Islet of Langerhans (tissue), 1 donor: ENCODE data around the gene NFIA.

Source experiments
- FAIRE-seq: peaks from one replicate; lab custom pipeline; 2011; peaks lifted over from hg19 to GRCh38; lab: Jason Lieb, UNC

NFIA gene

DNA sequence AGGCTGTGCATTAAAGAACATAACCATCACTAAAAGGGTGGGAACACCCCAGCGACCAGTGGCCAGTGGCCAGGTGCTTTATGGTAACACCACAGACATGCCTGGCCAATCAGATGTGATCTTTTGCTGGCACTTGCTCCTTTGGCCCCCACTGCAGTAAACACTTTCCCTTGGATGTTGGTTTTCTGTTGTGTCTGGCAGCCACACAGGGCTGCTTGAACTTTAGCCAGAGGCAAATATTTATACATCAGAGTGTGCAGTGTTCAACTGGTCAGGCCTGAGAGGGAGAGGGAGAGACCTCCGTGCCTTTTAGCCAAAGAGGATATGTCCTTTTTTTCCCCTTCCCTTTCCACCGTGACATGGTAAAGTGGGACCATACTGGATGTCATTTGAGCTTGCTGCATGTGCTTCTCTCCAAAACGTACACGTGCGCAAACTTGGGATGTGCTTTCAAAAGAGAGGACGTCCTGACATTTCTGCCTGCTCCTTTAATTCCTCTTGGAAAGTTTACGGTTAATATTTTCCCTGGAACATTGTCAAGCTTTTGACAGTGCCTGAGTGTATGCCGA lies 101.2 kb downstream of the NFIA start:
- FAIRE-seq, result no peak

DNA sequence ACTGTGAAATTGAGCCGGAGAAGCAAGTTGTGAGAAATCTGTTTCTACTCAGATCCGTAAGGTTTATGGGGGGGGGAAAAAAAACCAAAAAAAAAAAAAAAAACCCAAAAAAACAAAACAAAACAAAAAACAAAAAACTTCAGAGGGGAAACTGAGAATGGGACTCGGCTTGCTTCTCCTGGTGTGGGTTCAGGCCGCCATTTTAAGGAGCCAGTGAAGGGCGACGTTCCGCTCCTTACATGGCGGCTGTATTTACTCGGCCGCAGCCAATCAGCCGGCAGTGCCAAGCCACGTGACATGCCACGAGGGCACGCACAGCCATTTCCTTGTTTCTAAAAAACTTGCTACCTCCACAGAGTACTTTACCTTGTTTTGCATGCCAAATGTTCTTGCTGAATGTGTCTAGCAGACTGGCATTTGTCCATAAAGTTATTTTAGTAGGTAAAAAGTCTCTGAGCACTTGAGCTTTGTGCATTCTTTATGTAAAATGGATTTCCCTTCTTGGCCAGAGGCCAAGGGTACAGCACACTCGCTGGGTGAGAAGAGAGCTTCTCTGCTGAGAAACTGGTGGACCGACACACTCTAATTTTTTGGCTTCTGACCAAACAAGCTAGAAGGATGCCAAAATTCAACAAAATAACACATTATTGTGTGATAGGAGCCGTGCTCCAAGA lies 101.8 kb downstream of the NFIA start:
- FAIRE-seq, result peak; percentile 91

DNA sequence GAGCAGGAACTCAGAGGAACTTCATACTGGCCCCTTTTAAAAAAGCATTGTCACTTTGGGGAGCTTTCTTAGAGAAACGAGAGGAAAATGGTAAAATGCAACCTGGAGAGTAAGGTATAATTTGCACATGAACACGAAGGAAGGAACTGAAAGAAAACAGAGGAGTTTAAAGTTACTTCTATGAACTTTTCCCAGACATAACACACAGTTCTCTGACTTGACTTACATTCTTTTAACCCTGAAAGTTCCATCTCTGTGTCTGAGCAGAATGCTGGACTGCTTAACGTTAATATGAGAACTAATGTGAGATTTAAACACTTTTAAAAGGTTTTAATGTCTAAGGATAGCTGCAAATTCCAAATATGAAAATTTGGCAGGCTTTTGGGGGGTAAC lies 102.3 kb downstream of the NFIA start:
- FAIRE-seq, result no peak

DNA sequence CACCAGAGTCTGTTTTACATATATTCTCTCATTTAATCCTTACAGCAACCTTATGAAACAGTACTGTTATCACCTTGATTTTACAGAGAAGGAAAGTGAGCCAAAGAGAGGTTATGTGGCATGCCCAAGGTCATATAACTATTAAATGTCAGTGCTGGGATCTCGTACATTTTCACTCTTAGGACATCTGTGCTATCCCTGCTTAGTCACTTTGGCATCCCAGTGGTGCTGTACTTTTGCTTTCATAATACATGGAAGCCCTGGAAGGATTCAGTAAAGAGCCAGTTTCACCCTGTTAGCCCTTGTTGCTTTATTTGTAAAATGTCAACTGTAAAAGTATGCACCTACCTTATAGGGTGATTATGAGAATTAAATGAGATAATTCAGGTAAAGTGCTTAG lies 104.4 kb downstream of the NFIA start:
- FAIRE-seq, result no peak

DNA sequence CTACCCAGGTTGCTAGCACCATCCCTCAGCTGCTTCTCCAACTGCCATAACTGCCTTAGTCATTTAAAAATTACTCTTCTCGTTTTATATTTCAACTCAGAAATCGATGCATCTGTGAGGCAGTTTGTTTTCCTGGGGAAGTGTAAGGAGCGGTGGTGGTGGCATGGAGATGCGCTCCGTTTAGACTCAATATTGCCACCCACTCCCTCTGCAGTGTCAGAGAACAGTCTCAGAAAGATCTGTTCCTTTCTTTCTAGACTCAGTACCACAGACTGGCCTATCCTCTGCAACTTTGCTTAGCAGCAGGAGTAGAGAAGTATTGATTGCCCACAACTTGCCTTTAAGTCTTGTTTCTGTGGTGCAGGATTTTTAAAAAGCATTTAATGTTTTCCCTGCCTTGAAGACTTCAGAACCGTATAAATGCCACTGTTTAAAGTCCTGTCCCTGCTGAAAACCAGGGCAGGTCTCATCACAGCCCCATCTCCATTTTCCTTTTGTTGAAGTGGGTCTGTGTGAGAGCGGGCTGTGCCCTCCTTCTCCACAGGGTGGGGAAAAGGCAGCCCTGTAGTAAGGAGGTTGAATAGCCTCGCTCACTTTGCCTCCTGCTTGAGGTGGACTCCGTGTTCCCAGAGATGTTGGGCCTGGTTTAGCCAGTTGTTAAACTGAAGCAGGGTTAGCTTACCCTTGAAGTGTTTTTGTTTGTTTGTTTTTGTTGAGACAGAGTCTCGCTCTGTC lies 105.2 kb downstream of the NFIA start:
- FAIRE-seq, result no peak

DNA sequence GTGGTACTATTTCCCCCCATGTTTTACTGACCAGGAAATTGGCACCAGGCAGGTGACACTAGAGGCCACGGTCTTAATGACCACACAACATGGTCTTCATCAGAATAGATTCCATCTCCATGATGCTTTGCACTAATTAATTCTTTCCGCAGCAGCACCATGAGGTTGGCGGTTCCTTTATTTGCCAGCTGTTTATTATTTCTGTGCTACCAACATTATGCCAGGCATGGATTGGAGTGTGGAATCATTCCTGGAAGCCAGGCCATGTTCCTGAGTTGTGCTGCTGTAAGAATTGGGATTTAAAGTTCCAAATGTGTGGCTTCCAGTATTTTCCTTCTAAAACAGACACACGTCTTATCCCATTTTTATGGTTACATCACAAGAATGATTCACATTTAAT lies 107.8 kb downstream of the NFIA start:
- FAIRE-seq, result no peak

DNA sequence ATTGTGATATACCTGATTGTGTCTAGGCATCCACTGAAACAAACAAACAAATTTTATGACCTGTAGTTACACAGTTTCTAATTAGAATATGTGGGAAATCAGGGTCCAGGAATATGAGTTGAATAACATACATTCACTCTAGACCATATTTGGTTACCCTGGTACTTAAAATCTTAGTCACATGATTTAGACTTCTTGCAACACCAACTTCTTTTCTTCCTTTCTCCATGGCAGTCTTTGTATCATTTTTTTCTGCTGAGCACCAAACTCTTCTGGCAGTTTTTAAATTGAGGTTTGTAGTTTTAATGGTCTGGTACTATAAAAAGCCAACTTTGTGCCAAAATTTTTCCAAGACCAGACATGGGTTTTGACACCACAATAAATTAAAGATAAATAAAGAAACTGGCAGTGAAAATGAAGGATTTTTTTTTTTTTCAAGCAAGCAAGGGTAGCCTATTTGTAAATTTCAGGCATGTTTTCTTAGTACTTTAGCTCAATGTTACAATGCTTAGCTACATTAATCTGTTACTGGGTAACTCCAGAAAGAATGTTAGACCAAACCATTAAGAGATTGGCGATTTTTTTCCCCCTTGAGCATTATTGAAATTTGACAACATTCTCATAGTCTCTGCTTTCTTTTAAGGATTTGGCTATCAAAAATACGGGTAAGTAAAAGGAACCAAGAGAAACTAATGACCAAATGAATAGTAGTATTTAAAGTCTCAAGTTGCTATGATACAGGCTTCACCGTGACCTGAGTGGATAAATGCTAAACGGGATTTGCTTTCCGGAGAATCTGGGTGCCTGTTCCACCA lies 108.5 kb downstream of the NFIA start:
- peak; percentile 82 for FAIRE-seq

DNA sequence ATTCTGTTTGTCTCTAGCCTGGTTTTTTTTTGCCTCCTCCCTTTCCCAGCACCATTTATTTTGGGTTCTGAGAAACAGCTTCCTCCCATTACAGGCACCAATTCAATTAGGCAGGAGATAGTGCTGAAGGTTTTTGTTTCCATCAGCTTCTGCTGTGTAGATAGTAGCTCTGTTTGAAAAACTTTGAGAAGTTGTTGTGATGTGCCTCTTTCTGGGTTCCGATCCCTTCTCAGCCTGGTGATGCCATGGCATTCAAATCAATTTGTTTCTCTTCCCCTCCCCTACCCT lies 109.0 kb downstream of the NFIA start:
- FAIRE-seq, result no peak

DNA sequence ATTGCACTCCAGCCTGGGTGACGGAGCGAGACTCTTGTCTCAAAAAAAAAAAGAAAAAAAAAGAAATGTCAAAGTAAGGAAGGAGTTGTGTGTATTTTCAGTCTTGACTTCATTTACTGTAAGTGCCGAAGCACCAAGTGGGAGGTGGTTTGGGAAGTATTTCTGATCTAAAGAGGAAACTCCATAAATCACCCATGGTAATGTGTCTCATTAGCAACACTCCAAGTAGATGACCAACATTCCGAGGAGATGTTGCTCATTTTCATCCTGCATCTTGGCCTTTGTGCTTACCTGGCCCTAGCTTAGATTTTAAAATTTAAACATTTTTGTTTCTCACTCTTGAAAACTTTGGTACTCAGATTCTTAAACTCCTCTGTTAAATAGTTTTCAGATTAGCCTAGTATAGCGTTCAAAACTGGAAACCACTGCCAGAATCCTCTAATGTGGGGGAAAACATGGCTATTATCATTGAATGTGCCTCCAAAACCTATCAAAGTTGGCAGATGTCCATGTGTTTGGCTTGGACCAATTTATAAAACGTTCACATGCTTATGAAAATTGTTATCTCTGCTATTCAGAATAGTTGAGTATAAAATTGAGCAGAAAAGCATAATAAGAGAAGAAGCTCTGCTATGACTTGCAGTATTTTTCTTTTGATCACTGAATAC lies 110.4 kb downstream of the NFIA start:
- no peak for FAIRE-seq

DNA sequence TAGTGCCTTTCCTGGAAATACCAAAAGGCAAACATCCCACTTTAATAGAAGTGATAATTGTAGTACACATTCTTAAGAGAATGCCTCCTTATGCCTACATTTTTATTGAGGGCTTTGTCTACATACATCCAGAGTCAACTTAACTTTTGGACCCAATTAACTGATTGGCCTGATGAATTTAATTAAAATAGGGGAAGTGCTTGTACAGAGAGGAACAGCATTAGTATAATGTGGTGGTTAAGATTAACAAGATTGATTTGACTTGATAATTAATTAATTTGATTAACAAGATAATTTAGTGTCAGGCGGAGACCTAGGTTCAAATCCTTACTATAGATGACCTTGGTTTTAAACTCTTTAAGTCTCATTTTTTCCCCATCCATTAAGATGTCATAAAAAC lies 111.4 kb downstream of the NFIA start:
- no peak for FAIRE-seq

DNA sequence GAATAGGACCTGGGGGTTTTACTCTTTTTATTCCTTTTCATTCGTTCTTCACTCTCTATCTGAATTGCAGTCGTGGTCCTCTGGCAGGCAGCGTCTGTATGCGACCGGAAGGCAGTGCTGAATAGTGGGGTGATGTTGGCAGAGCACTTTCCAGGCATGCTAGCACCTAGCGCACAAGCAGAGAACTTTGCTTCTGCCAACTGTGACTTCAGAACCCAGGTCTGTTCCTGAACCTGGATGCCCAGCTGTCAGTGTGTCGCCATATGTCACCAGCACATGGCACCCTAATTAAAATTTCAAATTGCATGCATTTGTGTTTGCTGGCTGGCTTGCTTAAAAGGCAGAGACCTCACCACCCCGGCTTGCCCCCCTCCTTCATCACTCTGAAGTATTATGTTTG lies 116.2 kb downstream of the NFIA start:
- FAIRE-seq, result no peak

DNA sequence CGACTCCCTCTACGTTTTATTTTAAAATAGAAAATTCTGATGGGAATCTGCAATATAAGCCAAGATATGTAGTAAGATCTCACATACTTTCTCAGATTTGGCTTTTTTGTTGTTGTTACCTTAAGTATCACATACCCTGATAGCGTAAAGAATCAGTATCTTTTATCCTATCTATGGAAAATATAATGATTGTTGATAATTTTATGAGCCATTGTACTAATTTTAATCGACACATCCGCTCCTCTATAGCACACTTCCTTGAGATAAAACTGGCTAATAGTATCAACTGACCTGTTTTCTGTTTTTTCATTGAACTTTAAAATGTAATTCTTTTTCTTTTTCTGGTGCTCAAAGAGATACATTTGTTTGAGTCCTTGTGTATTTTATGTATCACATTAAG lies 118.7 kb downstream of the NFIA start:
- peak; percentile 33 for FAIRE-seq

DNA sequence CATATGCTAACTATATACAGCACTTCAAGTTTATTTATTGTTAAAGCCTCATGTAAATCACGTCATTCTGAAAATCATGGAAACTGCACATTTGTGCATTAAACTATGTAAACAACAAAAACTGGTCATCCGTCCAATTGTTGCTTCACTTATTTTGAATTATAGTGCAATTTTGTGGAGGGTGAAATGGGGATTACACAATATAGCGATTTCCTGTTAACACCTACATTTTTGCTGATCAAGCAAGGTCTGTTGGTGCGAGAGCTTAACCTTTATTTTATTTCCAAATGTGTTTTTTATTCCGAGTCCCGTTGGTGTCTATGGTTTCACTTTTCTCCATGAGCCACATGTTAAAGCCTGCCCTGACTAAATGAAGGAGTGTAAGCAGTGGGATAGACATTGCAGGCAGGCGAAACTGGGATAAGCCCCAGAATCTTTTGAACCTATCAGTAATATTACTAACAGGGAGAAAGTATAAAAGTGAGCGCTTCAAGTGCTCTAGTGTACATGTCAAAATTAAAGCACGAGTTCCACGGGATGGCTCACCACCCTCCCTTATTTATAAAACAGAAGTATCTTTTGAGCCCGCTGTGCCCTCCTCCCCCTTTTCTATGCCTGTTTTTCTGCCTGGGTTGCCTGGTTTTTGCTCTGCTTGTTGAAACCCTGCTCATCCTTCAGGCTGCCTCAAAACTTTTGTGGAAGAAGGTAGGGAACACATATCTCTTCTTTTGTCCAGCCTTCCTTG lies 120.7 kb downstream of the NFIA start:
- FAIRE-seq, result peak; percentile 47

DNA sequence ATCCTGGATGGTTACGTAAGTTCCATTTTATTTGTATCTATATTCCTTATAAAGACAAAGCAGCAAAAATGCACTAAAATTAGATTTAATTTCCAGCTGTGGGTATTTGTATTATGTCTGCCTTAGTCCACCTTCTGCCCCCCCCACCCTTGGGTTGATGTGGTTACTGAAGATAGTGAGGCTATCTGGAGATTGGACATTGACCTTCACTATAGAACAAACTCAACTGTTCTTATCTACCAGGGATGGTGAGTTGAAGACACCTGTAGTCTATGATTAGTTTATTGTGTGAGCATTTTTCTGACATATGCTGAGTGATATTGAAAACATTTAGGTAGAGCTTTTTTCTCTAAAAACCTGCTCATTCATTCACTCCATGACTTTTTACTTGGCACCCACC lies 122.2 kb downstream of the NFIA start:
- no peak for FAIRE-seq

DNA sequence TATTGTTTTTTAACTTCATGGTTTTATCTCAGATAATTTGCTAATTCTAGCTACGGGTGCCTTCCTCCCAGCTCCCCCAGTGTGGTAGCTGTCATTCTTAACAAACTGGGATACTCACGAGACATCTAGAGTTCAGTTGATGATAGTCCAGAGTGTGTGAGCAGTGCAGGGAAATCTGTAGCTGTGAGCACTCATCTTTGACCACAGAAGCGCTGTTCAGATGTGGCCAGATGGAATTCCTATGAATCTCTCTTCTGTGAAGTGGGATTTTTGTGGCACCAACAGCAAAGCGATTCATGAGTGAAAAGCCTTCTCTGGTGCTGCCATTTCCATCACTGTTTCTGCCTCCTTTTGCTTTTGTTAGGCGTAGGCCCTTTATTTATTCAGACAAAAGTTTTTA lies 125.1 kb downstream of the NFIA start:
- FAIRE-seq, result no peak

DNA sequence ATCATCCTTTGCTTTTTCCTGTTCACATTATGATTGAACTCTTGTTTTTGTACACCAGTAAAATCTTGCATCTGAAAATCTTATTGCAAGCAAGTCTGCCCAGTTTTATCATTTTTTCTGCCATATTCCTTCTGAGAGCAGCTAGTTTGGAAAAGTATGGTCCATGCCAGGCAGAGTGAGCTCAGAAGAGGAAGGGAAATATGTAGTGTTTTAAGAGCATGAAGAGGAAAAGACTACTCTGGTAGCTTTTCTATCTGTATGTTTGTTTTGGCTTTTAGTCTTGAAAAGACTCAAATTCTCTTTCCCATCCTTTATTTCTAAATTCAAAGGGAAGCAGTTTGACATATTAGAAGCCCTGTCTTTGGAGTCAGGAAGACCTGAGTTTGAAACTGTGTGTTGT lies 125.8 kb downstream of the NFIA start:
- FAIRE-seq, result no peak

DNA sequence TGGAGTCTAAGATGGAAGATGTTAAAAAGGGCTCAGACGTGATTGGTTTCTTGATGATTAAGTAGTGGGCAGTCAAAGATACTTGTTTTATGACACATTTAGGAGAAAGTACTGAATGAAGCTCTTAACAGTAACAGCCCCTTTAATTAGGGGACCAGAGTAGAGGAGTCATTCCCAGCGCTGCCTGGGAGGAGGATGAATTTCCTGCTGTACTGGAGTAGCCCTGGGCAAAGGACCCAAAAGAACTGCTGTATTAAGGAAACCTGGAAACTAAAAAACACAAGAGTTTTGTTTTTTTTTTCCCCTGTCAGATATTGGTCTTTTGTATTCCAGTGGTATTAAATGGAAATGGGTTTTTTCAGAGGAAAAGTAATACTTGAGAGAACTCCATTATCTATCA lies 126.5 kb downstream of the NFIA start:
- no peak for FAIRE-seq

DNA sequence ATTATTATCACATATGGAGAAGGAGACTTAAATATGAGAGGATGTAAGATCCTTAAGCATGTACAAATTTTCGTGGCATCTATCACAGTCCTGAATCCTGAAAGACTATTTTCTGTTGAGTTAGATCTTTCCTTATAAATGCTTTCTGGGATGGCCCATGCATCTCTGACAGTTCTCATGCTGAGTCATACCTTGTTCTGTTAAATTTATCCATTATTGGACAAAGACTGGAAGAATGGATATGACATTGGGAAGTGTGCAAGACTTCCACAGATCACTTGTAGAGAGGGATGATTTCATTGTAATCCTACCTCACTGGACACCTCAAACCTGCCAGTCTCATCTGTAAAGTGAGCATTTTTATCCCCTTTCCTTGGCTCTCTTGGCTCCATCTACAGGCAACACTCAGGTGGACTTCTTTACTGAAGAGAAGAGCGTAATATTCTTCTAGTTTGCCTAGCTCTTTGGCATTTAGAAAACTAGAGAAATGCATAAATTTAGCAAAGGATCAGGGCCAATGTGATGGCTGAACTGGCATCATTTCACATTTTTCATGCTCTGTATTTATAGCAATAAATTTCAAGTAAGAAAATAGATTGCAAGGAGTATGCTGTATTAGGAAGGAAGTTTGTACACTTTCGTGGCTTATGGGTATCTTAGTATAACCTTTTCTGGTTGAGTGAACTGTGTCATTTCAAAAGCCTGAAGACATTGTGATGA lies 128.2 kb downstream of the NFIA start:
- no peak for FAIRE-seq

DNA sequence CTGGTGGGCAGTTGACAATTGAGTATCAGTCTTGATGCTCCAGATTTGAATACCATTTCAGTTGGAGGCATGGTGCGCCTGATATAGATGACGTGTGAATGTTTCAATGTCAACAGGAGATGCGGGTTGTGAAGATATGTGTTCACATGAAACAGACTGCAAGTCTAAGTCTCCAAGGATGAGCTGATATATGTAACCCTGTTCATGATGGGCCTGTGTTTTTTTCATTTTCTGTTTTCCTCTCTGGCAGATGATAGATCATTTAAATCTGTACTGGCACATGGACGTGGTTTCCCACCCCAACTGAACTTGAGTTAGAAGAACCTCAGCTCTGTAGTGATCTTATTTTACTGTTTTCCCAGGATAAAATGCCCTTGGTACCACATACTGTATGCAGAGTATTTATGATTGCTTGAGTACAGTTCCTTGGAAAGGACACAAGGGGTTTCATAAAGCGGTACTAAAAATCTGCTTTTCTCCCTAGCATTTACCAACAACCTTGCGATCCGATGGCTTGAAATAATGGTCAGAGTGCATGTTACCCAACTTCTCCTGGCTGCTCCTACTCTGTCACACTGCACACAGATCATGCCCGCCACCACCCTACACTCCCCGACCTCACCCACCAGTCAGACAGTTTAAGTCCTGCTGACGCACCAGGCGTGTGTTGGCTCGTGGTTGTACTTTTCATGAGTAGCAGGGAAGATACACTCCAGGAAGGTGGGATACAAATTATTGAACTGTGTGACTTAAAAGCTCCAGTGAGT lies 131.1 kb downstream of the NFIA start:
- no peak for FAIRE-seq

DNA sequence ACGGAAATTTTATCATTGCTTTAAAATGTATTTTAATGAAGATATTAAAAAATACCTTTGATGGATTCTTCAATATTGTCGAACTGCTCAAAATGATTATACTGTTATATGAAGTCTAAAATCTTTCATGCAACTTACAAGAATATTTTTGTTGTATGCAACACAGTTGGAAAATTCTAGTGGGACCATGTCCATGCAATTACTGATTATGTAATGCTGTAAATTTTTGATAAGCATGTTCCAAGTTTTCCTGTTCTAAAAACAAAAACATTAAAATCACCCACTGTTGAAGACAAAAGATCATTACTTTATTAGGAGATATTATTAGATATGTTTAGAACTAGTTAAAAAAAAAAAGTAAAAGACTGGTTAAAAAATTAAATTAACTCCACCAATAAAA lies 132.8 kb downstream of the NFIA start:
- peak; percentile 74 for FAIRE-seq
